DMS 273 treated with DMSO at 0.1 percent for 48 hours (cell line): ENCODE measurements around the gene REG1B.
"Not testable (repeated sequence)": the region's sequence is repeated elsewhere in the genome, so short reads cannot be mapped to it uniquely, and the experiment has no call there.

ENCODE experiments used
- DNase-seq: peaks from one replicate; lab custom pipeline; 2025; lab: John Stamatoyannopoulos, UW

The REG1B gene

DNA sequence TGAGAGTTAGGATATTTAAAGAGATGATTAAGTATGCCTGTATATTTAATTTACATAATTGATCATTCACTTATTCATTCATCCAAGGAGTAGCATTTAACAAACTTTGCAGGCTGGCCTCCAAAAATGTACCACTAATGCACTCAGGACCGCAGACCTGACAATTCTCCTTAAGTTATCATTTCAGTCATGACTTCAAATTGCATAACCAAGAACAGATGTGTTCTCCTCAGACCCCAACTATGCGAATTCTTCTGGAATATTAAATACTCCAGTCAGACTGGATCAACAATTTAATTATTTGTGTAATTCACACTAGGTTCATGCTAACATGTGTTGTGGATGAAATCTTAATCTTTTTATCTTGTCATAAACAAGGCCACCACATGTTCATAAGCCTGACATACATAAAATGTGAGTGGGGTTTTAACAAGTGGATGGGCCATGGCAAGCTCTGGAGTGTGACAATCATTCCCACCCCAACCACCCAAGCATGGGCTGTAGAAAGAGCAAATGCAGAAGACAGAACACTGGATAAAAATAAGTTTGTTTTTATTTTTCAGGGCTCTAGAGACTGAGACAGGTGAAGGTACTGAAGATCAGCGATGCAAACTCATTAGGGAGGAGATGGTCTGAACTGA lies 3.2 kb downstream of the REG1B start:
- DNase-seq = no peak

DNA sequence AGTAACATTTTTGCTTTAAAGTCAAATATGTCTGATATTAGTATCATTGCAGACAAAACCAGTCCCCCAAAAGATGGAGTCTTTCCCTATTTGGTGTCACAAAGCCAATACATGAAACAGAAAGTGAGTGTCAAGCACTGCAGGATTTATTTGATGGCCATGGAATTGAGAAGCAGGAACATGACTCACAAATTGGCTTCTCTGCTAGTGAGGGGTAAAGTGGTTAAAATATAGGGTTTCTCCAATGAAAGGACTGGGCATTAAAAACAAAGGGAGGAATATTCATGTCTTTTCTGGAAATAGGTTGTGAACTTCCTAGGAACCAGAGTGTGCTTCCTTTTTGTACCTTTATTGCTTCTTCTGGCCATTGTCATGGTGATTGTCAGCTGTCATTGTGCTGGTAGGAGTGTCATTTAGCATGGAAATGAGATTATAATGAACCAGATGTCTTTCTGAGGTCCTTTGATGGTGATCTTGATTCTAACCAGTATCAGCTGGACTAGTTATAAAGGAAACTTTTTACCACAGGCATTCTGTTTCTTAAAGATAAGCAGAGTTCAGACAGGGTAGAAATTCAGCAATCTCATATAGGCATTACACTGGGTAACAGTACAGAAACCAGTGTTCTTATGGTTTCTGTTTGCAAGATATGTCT lies 4.1 kb downstream of the REG1B start:
- no peak for DNase-seq

DNA sequence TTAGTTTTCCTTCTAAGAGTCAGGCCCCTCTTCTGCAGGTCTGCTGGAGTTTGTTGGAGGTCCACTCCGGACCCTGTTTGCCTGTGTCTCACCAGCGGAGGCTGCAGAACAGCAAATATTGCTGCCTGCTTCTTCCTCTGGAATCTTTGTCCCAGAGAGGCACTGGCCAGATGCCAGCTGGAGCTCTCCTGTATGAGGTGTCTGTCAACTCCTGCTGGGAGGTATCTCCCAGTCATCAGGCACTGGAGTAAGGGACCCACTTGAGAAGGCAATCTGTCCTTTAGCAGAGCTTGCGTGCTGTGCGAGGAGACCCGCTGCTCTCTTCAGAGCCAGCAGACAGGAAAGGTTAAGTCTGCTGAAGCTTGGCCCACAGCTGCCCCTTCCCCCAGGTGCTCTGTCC lies 4.8 kb downstream of the REG1B start:
- no peak for DNase-seq

DNA sequence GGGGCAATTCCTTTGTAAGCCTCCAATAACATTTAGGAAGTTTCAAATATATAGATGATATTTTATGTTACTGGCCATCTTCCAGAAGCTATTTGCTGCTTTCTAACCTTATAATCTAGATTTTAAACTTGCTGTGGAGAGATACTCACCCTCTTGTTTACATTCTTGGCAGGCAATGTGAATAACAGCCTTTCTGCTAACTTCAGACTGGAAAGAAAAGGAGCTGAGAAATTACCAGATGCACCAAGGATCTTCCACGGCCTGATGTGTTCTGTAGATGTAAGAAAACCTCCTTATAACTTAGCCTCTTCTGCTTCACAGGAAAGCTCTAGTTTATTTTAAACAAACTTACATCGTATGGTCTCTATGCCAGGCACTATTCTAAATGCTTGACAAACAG lies 16.7 kb downstream of the REG1B start:
- no peak for DNase-seq

DNA sequence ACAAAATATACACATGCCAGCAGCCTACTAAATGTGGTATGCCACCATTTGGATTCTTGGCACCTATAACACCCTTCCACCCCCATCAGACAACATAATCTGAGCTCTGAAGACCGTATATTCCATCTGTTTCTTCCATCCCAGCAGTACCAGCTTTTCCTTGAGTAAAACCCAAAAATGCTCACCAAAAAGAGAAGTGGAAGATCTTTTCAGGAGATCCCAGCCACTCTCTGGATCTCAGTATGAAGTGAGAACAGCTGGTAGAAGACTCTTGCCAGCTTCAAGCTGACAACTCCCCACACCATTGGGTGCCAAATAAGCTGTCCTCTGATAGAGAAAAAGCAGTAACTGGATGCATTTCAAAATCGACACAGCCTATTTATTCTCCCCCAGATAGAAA lies 22.6 kb downstream of the REG1B start:
- no peak for DNase-seq

DNA sequence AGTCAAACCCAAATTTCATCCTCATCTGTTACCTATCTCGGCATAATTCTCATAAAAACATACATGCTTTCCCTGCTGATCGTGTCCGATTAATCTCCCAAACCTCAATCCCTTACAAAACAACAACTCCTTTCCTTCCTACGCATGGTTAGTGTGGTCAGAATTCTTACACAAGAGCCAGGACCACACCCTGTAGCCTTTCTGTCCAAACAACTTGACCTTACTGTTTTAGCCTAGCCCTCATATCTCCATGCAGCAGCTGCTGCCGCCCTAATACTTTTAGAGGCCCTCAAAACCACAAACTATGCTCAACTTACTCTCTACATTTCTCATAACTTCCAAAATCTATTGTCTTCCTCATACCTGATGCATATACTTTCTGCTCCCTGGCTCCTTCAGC lies 33.0 kb downstream of the REG1B start:
- not testable (repeated sequence) for DNase-seq

DNA sequence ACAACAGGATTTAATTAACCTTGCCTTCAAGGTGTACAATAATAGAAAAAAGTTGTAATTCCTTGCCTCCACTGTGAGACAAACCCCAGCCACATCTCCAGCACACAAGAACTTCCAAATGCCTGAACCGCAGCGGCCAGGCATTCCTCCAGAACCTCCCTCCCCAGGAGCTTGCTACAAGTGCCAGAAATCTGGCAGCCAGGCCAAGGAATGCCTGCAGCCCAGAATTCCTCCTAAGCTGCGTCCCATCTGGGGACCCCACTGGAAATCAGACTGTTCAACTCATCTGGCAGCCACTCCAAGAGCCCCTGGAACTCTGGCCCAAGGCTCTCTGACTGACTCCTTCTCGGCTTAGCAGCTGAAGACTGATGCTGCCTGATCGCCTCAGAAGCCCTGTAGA lies 34.3 kb downstream of the REG1B start:
- DNase-seq = not testable (repeated sequence)

DNA sequence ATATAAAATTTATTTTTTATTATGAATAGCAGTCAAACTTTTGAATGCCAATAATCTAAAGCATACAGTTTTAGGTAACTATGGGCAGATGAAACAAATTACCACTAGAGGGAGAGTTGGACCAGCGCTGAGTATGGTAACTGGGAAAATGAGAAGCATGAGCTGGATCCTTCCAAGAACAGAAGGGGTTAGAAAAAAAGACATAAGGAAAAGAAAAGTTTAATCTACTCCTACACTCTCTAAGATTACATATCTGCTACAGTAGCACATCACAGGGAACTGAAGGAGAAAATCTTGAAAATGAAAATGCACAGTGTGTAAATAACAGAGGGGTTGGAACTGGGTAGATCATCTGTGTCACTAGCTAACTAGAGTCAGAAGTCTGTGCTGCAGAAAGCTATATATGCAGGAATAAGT lies 46.8 kb downstream of the REG1B start:
- no peak for DNase-seq

DNA sequence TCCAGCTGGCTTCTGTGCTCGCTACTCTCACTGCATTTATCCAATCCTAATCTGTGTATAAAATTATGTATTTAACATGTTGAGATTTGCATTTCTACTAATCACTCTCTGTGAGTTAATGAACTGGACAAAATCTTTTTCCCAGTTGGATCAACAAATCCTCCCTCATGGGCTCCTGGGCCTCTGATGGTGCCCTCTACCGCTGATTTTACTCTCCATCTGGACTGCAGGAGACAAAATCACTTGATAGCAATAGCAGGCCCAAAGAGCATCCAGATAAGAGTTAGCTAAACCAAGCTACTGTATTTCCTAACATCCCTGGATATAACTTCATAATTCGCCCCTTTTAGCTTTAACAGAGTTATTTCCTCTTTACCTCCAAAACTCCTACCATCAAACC lies 47.8 kb downstream of the REG1B start:
- no peak for DNase-seq
